HG03439 (cell line): ENCODE results near the gene DST.

Source experiments
- ATAC-seq: cut with Tn5 transposase; IDR thresholded peaks from one replicate; pipeline ENCODE4 v1.9.1; 2021; ENCODE audit warnings: mild to moderate bottlenecking, moderate library complexity; ENCODE audit not compliant: unreplicated experiment

Gene DST

DNA sequence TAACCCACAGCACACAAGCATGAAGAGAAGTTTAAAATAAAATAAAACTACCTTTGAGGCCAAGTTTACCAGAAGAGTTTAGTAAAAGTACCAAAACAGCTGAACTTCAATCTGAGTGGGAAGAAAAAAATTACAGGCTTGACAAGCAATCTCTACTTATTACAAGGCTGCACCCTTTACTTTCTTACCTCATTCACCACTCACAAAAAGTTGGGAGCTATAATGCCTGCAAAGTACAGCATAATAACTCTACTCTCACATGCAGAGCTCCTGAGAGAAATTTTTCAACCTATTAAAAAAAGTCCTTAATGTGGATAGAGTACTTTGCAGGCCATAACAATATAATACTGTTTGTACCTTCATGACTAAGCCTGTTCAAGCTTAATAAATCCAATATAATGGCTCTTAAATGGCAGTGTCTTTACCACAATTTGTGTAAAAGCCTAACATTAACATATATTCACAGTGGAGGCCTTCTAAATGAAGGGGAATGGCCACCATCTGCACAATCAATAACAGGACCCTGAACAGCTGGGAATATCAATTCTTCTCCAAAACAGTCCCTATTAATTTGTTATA, 103.1 kb downstream of the DST start:
- ATAC-seq = no peak

DNA sequence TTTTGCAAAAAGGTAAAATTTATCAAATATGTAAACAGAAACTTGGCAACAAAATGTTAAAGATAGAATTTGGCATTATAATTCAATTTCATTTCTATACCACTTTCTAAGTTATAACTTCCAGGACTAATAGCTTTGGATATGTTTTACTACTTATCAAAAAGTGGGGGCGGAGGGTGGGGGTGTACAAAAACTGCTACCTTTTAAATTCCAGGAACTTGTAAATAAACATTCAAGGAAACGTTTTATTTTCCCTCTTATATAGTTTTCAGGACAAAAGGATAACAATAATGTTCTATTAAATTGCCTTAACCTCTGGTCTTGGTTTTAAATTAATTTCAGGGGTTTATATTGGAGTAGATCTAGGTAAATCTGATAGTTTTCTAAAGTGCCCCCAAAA, 103.8 kb downstream of the DST start:
- ATAC-seq = no peak

DNA sequence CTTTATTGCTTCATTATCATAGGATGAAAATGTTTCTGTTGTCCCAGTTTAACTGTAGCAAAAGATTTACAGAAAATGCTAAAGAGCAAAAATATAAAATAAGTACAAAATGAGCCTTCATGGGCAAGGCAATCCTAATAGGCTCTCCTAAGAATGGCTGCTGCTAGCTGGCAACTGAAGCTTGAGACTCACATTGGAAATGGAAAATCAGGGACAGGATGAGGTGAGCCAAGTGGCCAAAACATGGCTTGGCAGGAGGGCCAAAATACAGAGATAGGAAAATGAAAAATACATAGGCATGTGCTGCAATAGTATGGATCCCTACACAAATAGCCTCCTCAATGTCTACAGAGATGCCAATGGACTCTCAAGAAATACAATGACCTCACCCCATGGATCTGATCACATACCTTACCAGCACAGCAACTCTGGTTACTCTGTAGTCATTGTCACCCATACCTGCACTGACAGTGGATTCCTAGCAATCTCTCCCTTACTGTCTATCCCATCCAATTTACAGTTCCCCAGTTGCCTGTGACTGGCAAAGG, 105.4 kb downstream of the DST start:
- ATAC-seq = no peak

DNA sequence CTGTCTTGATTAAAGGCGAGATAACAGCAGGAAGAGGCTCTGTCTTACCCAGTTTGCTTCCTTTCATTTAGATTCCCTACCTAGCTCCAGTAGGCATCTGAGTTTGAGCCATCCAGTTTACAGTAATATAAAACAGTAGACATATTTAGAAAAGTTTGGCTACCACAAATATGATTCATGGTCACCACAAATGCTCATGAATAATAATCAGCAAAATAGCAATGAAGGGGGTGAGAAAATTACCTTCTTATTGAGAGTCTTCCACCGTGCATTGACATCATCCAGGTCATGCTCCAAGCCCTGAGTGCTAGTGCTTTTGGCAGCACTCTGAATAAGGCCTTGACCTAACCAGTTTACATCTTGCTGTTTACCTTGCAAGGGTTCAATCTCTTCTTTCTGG, 106.2 kb downstream of the DST start:
- no peak for ATAC-seq

DNA sequence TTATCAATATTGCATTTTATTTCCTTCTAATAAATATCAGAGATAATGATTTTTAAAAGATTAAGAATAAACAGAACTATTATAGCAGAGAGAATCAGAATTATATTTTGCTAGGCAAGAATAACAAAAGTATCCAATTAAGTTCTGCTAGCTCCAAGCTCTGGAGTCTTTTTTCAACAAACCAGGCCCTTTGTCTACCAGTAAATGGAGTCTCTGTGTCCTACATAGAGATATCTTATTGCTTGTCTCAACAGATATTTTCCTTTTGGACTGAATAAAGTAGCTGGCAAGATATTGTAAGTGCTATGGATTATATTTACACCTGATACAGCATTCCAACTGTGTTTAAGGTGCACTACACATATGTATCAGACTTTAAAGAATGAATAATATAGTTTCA, 107.1 kb downstream of the DST start:
- ATAC-seq = no peak

DNA sequence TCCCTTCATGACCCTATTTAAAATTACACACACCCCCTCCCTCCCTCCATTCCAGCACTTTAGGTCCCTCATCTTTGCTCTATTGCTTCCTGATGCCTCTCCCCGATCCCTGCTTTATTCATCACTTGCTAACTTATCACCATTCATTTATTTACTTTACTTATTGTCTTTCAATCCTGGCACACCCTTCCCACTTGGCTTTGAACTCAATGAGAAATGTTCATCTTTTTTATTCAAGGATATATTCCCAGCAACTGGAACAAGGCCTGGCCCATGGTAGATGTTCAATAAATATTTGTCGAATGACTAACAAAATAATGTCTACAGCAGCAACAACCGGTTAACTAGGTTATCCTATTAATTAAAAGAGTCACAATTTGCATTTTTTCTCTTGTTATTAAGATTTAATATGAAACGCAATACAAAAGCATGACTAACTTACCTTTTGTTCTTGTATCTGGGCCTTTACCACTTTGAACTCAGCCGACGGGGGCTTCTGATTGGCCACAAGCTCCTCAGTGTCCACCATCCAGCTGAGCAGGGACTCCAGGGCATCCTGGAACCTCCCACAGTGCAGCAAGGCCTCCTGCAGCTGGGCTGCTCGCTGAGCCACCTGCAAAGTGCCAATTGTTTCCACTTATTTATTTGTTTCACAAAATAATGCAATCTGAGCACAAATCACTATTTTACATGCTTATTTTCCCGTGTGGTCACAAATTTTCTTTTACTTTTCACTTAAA, 107.8 kb downstream of the DST start:
- no peak for ATAC-seq

DNA sequence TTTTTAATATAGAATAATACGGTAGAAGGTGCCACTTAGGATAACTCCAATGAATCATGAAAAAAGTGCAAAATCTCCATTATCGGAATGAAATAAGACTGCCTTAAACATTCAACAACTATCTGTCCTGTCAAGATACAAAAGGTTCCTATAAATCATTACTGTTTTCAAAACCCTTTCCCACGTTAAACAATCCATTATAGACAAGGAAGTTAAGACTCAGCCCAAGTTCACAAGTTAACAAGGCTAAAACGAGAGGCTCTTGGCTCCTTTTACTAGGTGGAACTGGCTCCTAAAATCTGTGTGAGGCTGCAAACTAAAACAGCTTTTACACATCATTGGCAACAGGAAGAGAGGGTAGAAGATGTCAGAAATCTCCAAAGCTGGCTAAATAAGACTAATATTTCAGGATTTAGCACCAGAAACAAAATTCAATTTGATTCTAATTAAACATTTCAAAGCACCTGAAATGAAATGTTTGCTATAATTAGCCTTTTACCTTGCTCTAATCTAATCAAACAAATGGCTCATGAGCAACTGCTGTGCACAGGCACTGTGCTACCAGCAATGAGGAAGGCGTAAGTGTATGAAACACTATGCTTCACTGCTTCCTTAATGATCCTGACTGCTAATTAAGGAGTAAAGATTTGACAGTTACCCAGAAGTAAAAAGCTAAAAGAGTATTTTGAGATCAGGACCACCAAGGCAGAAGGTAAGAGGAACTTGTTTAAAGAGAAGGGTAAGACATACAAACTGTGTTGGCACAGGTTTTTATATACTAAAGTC, 109.7 kb downstream of the DST start:
- no peak for ATAC-seq

DNA sequence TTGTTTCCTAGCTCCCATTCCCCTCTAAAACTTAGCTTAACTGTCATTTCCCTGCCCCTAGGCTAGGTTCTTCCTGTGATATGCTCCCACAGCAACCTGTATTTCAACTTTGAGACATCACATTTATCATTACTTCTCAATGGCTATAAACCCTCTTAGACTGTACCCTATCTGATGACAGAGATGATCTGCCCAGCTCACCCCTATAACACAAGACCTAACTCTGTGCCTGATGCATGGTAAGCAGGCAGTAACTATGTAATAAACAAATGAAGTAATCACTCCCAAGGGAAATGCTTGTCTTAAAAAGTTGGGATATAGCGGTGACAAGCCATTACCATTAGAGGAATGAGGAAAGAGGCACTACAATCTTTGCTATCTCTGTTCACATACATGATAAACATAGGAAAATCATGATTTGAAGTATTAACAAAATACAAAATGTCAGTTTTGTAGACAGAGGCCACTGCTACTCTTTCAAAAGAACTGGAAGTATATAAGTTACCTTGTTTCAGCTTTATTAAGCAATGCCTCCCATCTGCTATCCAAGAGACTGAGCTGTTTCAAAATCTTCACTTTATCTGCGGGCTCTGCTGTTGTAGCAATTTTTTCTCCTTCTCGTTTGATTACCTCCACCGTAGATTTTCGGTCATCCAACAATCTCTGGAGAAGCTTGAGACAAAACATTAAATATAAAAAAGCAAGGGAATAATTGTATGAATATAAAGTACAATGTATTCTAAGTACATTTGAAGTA, 110.7 kb downstream of the DST start:
- ATAC-seq = no peak

DNA sequence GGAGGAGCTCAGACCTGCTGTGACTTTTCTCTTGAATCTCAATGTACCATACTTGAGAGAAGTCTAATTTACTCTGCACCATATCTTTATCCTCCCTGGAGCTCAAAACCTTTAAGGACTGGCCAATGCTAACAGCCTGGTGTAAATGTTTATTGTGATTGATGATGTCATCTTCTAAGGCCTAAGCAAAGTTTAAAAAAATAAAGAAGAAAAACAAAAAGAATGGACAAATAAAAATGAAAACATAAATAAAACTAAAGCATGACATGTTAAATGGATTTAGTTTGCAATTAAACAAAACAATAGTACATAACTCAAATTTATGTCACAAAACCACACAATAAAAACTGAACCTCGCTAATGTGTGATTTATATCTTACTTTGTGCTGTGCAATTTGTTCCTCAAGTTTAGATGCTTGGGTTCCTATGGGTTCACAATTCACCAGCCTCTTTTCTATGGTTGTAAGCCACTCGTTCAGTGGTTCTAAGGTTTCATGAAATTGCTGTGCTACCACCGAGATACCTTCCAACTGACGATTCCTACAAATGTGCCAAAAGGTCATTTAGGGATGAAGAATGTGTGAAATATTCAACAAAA, 113.0 kb downstream of the DST start:
- ATAC-seq = no peak

DNA sequence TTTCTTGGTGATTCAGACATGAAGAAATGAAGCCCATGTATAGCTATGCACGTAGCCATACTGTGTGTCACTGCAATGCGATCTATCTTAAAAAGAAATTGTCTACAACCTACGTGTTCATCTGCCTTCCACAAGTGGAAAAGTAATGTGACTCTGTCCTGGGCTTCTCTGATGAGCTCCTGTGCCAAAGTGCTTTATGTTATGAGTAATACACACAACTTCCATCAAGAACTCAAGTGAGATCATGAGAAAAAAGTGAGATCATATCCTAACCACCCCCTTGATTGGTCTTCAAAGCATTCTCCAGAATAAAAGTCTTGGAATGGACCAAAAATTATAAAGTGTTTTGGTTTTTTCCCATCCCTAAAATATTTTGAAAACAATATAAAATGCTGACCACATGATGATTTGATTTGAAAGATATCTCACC, 114.3 kb downstream of the DST start:
- ATAC-seq = no peak

DNA sequence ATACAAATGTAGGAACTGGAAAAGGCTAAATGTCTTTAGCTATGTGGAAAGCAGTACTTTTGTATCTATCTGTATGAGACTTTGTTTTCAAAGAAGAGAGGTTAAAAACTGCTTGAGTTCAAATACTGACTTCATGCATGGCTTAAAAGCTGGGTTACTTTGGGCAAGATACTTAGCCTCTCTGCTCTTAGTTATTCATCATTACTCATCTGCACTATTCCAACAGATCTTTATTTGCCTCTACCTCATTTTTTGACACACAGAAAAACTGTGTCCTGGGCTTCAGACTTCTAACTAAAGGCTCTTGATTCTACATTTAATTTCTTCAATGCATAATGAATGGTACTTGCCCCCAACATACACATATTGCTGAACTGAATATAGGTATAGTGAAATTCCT, 114.8 kb downstream of the DST start:
- no peak for ATAC-seq

DNA sequence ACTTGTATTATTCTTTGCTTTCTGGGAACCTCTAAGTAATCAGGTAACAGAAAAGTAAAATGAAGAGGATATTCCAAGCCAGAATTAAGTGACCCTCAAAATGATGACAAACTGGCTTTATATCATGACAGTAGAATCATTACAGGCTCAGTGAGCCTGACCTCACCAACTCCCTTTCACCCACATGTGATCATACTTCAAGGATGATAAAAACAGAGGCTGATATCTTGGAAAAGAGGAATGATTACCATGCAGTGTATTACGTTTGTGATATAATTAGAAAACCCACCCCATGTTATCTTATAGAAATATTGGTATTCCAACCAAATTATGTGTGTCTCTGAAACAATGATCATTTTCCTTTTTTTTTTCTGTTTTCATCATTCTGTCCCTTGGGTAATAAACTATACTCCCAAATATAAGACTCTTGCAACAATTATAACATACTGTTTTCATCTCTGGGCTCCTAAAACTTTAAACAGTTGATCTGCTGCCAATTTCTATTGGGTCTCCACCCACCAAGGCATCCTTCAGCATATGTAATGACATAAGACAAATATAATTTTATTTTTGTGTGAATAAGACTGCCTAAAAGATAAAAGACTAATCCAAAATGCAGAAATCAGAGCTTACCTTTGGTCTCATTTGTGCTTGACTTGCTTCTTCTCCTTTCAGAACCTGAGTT, 115.7 kb downstream of the DST start:
- ATAC-seq = no peak

DNA sequence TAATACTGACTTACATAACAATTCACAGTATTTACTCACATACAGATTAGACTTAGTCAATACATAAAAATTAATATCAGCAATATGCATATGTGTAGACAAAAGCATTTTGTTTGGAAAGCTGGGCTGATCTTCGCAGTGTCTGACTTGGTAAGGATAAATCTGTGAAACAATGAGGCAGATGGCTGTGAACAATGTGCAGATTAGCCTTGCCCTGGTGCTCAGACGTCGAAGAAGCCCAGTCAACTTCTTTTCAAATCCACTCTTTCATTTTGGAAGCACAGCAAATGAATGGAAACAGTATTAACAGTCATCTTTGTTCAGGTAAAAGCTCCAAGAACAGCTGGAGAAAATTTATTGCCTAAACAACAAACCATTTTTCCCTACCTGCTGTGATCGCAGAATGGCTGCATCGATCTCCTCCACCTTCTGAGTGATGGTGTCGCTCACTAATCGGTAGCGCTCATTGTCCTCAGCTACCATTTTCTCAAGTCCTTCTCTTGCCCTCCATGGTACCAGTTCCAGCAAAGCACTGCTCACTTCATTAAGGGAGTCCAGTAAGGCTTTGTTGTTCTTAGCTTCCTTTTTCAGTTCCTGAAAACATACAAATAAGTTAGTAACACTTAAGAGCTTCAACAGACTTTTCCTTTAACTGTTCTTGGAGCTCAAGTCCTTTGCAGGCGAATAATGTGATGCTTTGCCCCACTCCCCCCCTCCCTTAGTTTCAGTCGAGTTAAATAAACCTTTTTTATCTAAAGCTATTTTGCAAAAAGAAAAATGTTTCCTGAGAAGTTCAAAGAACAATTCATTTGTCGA, 116.5 kb downstream of the DST start:
- ATAC-seq = no peak

DNA sequence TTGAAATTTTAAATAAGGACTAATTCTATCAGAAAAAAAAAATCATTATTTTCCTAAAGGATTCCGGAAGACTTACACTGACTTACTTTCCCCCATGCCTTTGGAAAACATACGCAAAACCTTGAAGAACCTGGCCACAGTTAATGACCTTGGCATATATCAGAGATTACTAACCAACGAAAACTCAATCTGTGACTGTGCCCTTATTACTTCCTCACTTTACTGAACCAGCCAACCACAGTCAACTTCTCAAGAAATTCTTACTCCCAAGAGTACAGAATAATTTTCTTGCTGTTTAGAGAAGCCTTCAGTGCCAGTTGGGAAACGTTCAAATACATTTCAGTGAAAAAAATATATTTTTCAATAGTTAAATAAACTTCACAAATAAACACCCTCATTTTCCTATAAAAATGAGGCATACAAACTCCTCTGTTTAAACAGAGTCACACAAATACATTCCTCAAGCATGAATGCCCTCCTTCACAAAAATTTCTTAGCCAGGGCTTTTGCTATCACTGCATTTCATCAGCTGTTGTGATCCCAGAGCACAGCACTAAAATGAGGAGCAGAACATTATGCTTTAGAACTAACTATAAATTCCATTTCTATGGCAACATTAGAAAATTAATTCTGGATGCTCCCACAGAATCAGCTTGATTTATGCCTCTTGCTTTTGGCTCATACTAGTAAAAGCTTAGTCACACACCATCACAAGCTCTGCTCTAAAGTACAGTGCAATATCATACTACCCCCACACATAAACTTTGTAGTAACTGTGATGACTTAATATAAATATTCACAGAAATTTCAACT, 117.6 kb downstream of the DST start:
- ATAC-seq = no peak

DNA sequence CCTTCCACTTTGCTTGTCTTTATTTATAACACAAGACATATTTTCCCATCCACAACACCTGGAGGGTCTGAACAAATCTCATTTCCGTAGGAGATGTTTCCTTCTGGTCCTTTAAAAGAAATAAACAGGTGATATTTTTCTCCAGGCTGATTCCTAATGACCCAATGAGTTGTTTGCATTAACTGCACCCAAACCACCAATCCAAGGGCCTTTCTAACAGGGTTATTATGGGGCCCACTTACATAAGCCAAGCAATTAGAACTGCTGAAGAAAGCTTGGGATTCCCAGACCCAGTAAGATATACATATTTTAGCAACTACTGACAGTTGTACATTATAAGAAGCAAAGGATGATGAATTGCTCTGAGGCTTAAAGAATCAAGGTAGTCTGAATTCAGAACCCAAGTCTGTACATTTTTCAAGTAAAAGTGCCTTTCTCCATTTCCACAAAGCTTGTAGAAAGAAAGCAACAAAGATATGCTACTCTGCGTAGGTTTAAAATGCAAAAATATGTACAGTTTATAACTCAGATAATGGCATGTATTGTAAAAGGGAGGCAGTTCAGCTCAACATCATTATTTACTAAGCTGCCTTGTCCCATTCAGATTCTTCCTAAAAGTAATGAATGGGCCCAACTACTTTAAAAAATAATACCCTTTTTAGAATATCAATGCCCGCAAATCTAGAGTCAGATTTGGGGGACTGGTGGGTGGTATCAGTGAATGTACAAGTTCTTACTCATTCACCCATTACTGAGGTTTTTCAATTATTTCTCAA, 120.0 kb downstream of the DST start:
- no peak for ATAC-seq

DNA sequence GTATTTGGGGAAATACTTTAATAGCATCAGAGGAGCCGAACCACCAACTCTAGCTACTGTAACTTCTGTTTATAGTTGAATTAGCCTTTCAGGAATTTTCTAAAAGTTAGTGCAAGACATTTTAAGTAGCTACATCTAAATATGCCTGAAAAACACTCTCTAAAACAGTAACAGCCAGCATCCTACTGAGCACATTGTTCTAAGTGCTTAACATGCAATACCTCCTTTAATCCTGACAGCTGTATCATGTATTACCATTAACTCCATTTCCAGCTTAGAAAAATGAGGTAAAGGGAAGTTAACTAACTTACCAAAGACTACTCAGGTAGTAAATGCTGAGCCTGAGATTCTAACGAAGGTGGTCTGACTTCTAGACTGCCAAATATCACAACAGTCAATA, 120.7 kb downstream of the DST start:
- ATAC-seq = no peak

DNA sequence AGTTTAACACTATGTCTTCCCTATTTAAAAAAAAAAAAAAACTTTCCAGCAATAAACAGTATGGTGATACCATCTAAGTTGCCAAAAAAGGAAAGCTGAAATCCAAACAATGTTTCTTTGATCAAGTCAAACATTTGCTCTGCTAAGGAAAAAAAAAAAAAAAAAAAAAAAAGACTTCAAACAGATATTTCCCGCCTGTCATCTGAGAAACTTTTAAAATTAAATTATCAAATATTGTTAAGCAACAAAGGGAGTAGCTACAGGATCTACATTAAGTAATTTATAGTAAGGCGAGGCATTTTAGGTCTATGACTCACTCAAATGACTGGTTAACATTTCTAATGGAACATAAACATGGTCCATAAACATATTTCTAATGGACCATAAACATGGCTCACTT, 121.2 kb downstream of the DST start:
- ATAC-seq = no peak

DNA sequence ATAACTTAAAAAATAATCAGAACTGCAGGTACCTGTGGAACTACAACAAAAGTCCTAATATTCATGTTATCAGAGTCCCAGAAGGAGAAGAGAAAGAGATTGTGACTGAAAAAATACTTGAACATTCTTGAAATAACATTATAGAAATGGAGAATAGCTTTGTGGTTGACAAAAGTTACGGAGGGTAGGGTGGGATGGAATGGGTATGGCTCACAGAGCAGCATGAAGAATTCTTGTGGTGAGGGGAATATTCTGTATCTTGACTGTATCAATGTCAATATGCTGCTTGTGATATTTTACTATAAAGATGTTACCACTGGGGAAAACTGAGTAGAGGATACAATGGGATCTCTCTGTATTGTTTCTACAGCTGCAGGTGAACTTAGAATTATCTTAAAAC, 122.5 kb downstream of the DST start:
- no peak for ATAC-seq
